Measurements from ENCODE around the gene TMEFF2. TPM values are rescaled to one million over a fixed set of nuclear protein-coding genes. Genes with fewer than 3 reads are reported as not detected.

Gene TMEFF2
- total and polyA plus RNA-seq, 2 of the 8 experiments (the other 6 are each of a cell fraction or from before 2014, with no cell fraction given), result 0.91 to 3.7 TPM

- TF ChIP-seq CHD7 (IDR thresholded peaks at IDR 0.05; ENCODE audit: insufficient replicate concordance, low read length), result no peak
- TF ChIP-seq SP4 (IDR thresholded peaks at IDR 0.05; ENCODE audit: low read length), result no peak
- TF ChIP-seq, protein P1, sequence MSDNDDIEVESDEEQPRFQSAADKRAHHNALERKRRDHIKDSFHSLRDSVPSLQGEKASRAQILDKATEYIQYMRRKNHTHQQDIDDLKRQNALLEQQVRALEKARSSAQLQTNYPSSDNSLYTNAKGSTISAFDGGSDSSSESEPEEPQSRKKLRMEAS (IDR thresholded peaks at IDR 0.05), result no peak
- TF ChIP-seq EGR1 (IDR thresholded peaks at IDR 0.05; ENCODE audit: borderline replicate concordance, low read depth, low read length), result no peak
- TF ChIP-seq BCL11A (IDR thresholded peaks at IDR 0.05; ENCODE audit: low read depth in 2 of 2, low read length in 2 of 2), result no peak
- TF ChIP-seq RAD21 (IDR thresholded peaks at IDR 0.05 in 1 of 2, conservative IDR thresholded peaks at IDR 0.05 in 1 of 2; ENCODE audit: low read depth in 2 of 2, low read length in 2 of 2), result no peak
- TF ChIP-seq CHD2 (IDR thresholded peaks at IDR 0.05; ENCODE audit: low read length), result no peak
- TF ChIP-seq EP300 (IDR thresholded peaks at IDR 0.05; ENCODE audit: borderline replicate concordance in 1 of 2, low read depth in 2 of 2, low read length in 2 of 2), result no peak
- no peak for TF ChIP-seq PHF8 (conservative IDR thresholded peaks at IDR 0.05; ENCODE audit: low read depth, low read length)
- no peak for TF ChIP-seq CEBPB (IDR thresholded peaks at IDR 0.05; ENCODE audit: low read depth, low read length)
Measured at GRCh38 chr2:191961556-191961955, 233.2 kb downstream of the TMEFF2 start (continued).

Data from H1 (cell line).